Amniotic stem cell (primary cell): ENCODE measurements around the gene NAALADL2.

Experiments
- DNase-seq: peaks from one replicate; lab custom pipeline; 2025; lab: John Stamatoyannopoulos, UW

The NAALADL2 gene

DNA sequence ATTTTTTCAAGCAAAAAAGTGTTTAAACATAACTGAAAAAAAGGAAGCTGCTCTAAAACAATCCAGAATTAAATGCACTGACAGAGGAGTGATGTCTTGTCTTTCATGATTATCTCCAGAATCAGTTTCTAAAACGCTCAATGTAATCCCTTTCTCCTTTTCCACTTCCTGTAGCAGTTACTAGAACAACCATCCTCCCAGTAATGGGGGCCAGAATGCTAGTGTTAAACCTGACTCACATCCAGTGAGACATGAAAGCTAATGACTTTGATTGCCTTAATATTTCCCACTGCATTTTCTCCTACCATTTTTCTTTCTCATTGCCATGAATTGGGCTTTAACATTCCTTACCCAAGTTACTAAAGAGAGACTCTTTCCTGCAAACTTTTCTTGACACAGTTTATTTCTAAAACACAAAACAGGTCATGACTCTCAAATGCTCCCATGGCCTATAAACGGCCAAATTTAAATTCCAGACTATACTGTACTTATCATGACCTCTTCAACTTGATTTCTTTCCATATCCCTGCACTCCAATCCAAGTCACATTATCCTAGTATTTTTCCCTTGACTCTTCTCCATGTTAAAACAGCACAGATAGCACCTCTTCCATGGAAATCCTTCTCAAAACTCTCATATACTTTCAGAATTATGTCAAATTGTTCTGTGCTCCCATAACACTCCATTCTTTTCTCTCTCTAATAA, 341.4 kb downstream of the NAALADL2 start:
- no peak for DNase-seq

- no peak for DNase-seq
Measured at GRCh38 chr3:175207361-175207760, 348.2 kb downstream of the NAALADL2 start.

GRCh38 chr3:175208326-175208725, 349.2 kb downstream of the NAALADL2 start:
- DNase-seq = no peak

- no peak for DNase-seq
Measured at GRCh38 chr3:175211466-175211865, 352.3 kb downstream of the NAALADL2 start.

DNA sequence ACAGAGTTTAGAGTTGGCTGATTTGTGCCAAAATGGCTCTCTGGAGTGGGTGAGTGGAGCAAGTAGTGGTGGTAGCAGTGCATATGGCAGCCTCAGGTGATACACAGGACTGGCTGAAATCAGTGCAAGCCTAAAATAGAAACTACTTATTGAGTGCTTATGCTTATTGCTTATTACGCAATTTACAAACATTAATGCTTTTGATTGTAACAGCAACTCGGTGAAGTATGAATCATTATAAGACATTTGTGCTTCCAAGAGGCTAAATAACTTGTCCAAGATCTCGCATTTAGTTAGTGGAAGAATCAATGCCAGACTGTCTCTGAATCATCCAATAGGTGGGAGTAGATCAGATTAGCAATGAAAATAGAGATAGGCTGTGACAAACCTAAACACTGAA, 353.8 kb downstream of the NAALADL2 start:
- no peak for DNase-seq

GRCh38 chr3:175214216-175214615, 355.1 kb downstream of the NAALADL2 start:
- no peak for DNase-seq

DNA sequence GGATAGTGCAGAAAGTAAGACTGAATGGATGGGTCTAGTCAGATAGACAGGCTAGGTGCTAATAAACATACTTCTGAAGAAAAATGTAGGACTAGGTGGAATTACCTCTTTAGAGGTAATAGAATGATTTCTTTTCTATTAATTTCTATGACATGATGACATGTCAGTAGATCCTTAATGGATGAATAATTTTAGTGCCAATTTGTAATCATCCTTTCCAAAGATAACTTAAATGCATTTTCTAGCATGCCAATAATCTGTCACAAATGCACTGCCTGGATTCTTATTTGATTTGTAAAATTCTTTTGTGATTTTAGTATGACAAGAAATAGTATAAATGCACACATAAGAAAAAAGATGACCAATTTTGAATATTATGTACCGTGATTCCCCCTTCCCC, 356.7 kb downstream of the NAALADL2 start:
- DNase-seq = no peak

- DNase-seq = no peak
Measured at GRCh38 chr3:175222356-175222755, 363.2 kb downstream of the NAALADL2 start.

DNA sequence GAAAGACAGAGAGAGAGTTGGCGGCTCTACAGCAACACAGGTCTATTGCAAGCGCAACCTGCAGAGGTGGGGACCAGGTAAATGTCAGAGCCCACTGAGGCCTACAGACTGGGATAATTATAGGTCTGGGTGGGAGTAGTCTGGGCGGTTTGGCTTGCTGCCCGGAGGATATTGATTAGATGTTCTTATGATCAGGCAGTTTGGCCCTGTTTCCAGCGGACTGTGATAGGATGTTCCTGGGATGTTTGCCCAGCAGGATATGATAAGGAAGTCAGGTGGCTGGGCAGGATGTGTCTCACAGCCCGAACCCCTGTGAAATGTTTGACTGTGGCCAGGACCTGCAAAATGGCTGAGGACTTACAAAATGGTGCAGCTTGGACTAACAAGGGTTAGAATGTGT, 364.9 kb downstream of the NAALADL2 start:
- DNase-seq = no peak

- no peak for DNase-seq
Measured at GRCh38 chr3:175226444-175226843, 367.3 kb downstream of the NAALADL2 start.

DNA sequence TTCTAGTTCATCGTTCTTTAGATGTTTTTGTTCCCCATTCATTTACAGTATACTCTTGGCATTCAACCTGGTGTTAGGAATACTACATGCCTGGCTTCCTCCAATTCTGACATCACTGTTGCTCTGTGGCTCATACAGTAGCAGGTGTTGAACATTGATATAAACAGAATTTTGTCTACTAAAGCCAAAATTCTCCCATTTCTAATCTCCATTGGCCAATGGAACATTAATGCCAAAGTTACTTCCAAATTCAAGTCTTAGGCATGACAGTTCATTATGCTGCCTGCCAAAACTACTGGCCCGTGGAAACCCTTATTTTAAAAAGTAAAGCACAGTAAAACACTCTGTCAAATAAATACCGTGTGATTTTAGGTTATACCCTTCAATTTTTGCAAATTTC, 368.0 kb downstream of the NAALADL2 start:
- DNase-seq = no peak

GRCh38 chr3:175233957-175234940, 375.1 kb downstream of the NAALADL2 start:
- DNase-seq = no peak

DNA sequence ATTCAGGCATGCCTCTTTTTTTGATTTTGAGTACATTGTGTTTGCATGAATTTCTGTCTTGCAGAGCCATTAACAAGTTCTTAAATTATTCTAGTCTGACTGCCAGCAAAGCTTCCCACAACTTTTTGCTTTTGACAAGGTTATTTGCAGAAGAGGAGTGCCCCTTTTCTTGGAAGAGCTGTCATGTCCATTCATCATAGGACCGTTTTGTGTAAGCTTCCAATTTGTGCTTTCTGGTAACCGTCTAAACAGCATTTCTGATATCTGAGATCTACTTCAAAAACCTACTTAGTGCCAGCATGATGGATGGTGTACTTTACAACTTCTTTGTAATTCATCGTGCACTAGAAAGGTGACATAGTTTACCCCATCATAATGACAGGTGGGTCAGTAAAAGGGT, 379.7 kb downstream of the NAALADL2 start:
- no peak for DNase-seq

GRCh38 chr3:175240921-175241320, 381.8 kb downstream of the NAALADL2 start:
- DNase-seq = no peak

GRCh38 chr3:175242243-175242642, 383.1 kb downstream of the NAALADL2 start:
- no peak for DNase-seq

GRCh38 chr3:175246234-175246633, 387.1 kb downstream of the NAALADL2 start:
- DNase-seq = no peak

DNA sequence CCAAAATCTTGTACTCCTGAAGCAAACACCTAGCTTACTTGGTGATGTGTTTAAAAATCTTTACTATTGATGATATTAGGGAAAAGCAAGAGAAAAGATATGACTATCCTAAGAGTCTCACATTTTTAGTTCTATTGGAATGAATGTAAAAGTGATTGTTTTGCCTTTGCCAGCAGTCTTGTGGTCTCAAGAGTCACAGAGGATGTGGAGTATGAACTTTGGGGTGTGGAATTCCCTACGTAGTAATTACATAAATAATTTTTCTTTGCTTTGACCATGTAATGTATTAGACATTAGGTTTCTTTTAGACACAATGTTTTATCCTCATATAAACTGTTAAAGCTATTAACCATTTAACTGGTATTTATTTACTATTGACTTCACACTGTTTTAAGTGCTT, 387.6 kb downstream of the NAALADL2 start:
- DNase-seq = no peak

DNA sequence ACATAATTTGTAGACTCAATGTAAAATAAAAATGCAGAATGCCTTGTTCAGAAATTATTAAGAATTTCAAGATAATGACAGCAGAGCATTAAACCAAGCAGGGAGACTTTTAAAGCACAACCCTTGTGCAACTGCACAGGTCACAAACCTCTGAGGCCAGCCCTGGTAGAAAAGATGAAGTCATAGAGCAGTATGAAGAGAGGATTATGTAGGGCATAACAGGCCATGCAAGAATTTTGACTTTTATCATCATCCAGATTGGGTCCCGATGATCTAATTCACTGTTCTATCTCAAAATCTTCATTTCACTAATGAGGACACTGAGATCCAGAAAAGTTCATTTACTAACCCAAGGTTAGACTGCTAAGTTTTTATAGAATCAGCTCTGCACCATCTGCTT, 388.5 kb downstream of the NAALADL2 start:
- no peak for DNase-seq

- DNase-seq = no peak
Measured at GRCh38 chr3:175248832-175249231, 389.7 kb downstream of the NAALADL2 start.

GRCh38 chr3:175255698-175256097, 396.6 kb downstream of the NAALADL2 start:
- no peak for DNase-seq

- no peak for DNase-seq
Measured at GRCh38 chr3:175257123-175257522, 398.0 kb downstream of the NAALADL2 start.

- DNase-seq = no peak
Measured at GRCh38 chr3:175258763-175259162, 399.6 kb downstream of the NAALADL2 start.

- peak; percentile 4 for DNase-seq
Measured at GRCh38 chr3:175260145-175260794, 401.1 kb downstream of the NAALADL2 start.
